ENCODE measurements around the gene TUFT1. TPM values are rescaled to one million over a fixed set of nuclear protein-coding genes. Genes with fewer than 3 reads are reported as not detected.

The TUFT1 gene
- total RNA-seq, 1 experiment from 2014 or later, result 34.9 TPM

GRCh38 chr1:151574575-151575529 lies 34.7 kb downstream of the TUFT1 start:
- no peaks in the 10 kb centered on the region for H3K9me3 Mint-ChIP-seq (ENCODE audit: unreplicated experiment)
- H3K36me3 Mint-ChIP-seq (ENCODE audit: insufficient read depth, unreplicated experiment), result peaks cover 91% of the 10 kb centered on the region
- no peak for TF ChIP-seq CTCF (IDR thresholded peaks at IDR 0.05; ENCODE audit: insufficient read depth in 1 of 2, low read depth in 1 of 2, low read length in 1 of 2, severe bottlenecking in 1 of 2, unreplicated experiment in 1 of 2)
- POLR2A ChIA-PET, result no interaction called here
- CTCF ChIA-PET, result no interaction called here
- DNase-seq, result no peak
- H3K4me1 Mint-ChIP-seq (ENCODE audit: low read depth, unreplicated experiment), result peaks cover 11% of the 10 kb centered on the region
- Histone ChIP-seq H3K27me3 (replicated peaks; ENCODE audit: control insufficient read depth, insufficient read depth, low read length) (no peaks in the 10 kb centered on the region), H3K4me3 (ENCODE audit: low read depth, low read length) (no peak overlapping the region), H3K9me3 (no peaks in the 10 kb centered on the region), H3K4me1 (peaks cover 4% of the 10 kb centered on the region), H3K36me3 (ENCODE audit: control insufficient read depth, insufficient read depth, low read length) (peaks cover 4% of the 10 kb centered on the region)
- no peak overlapping the region for H3K4me3 Mint-ChIP-seq (ENCODE audit: unreplicated experiment)
- H3K27ac Mint-ChIP-seq (ENCODE audit: unreplicated experiment), result no peak overlapping the region
- no TSS peak for BruUV-seq (replicated peaks)
- no peaks in the 10 kb centered on the region for H3K27me3 Mint-ChIP-seq (ENCODE audit: insufficient read depth, unreplicated experiment)
- intact Hi-C loops (cut with micrococcal nuclease; ENCODE audit: unreplicated experiment), result no loop called here

- Histone ChIP-seq H3K36me3 (ENCODE audit: control insufficient read depth, insufficient read depth, low read length) (peaks cover 4% of the 10 kb centered on the region), H3K4me1 (no peaks in the 10 kb centered on the region), H3K4me3 (ENCODE audit: low read depth, low read length) (no peak overlapping the region), H3K27me3 (replicated peaks; ENCODE audit: control insufficient read depth, insufficient read depth, low read length) (no peaks in the 10 kb centered on the region), H3K9me3 (no peaks in the 10 kb centered on the region)
- no peak for TF ChIP-seq CTCF (IDR thresholded peaks at IDR 0.05; ENCODE audit: insufficient read depth in 1 of 2, low read depth in 1 of 2, low read length in 1 of 2, severe bottlenecking in 1 of 2, unreplicated experiment in 1 of 2)
- no peaks in the 10 kb centered on the region for H3K9me3 Mint-ChIP-seq (ENCODE audit: unreplicated experiment)
- H3K36me3 Mint-ChIP-seq (ENCODE audit: insufficient read depth, unreplicated experiment), result peaks cover 96% of the 10 kb centered on the region
- no peak overlapping the region for H3K4me3 Mint-ChIP-seq (ENCODE audit: unreplicated experiment)
- no TSS peak for BruUV-seq (replicated peaks)
- CTCF ChIA-PET, result no interaction called here
- DNase-seq, result no peak
- H3K27me3 Mint-ChIP-seq (ENCODE audit: insufficient read depth, unreplicated experiment), result no peaks in the 10 kb centered on the region
- intact Hi-C loops (cut with micrococcal nuclease; ENCODE audit: unreplicated experiment), result no loop called here
- no peak overlapping the region for H3K27ac Mint-ChIP-seq (ENCODE audit: unreplicated experiment)
- POLR2A ChIA-PET, result interaction anchor here (0.5 kb wide), 1 partner anchor 30 kb away, joined by 3 read pairs; no protein-coding TSS in a partner anchor
- H3K4me1 Mint-ChIP-seq (ENCODE audit: low read depth, unreplicated experiment), result peaks cover 9% of the 10 kb centered on the region
Observed at GRCh38 chr1:151577173-151577572, 37.1 kb downstream of the TUFT1 start.

- H3K4me3 ChIP-seq (ENCODE audit: low read depth, low read length), result no peak overlapping the region
- intact Hi-C loops (cut with micrococcal nuclease; ENCODE audit: unreplicated experiment), result no loop called here
- no TSS peak for BruUV-seq (replicated peaks)
- DNase-seq, result no peak
- ChIA-PET CTCF (no interaction called here), POLR2A (no interaction called here)
- no peak for TF ChIP-seq CTCF (IDR thresholded peaks at IDR 0.05; ENCODE audit: insufficient read depth in 1 of 2, low read depth in 1 of 2, low read length in 1 of 2, severe bottlenecking in 1 of 2, unreplicated experiment in 1 of 2)
- Mint-ChIP-seq H3K4me3 (ENCODE audit: unreplicated experiment) (no peak overlapping the region), H3K27ac (ENCODE audit: unreplicated experiment) (no peak overlapping the region), H3K4me1 (ENCODE audit: low read depth, unreplicated experiment) (peaks cover 11% of the 10 kb centered on the region), H3K27me3 (ENCODE audit: insufficient read depth, unreplicated experiment) (no peaks in the 10 kb centered on the region), H3K36me3 (ENCODE audit: insufficient read depth, unreplicated experiment) (peaks cover 93% of the 10 kb centered on the region), H3K9me3 (ENCODE audit: unreplicated experiment) (no peaks in the 10 kb centered on the region)
- H3K4me1 ChIP-seq, result no peaks in the 10 kb centered on the region
- H3K36me3 ChIP-seq (ENCODE audit: control insufficient read depth, insufficient read depth, low read length), result peaks cover 6% of the 10 kb centered on the region
- no peaks in the 10 kb centered on the region for H3K27me3 ChIP-seq (replicated peaks; ENCODE audit: control insufficient read depth, insufficient read depth, low read length)
- no peaks in the 10 kb centered on the region for H3K9me3 ChIP-seq
Observed at GRCh38 chr1:151578941-151579340, 38.8 kb downstream of the TUFT1 start.

All from Caco-2 (cell line).